ENCODE measurements around the gene TANGO2. TPM values are rescaled to one million over a fixed set of nuclear protein-coding genes. Genes with fewer than 3 reads are reported as not detected.

The TANGO2 gene
- total RNA-seq, 1 experiment from 2014 or later, result 17.0 TPM

- DNase-seq (ENCODE audit: low read depth, low spot score) (no peak), ATAC-seq (no peak)
- CTCF ChIA-PET, result no interaction called here
- no peak overlapping the region for H3K4me2 ChIP-seq (ENCODE audit: low read length)
- H3K36me3 ChIP-seq (ENCODE audit: control insufficient read depth in 1 of 2, insufficient read depth in 2 of 2, low read length in 2 of 2), result peaks cover 0 to 4% of the 10 kb centered on the region in 2 experiments; a peak in 1 of 4 replicates
- H3K27ac ChIP-seq (ENCODE audit: low read depth, low read length), result no peak overlapping the region
- H4K20me1 ChIP-seq (ENCODE audit: insufficient read depth), result no peaks in the 10 kb centered on the region
- POLR2A ChIA-PET, result no interaction called here
- RAD21 ChIA-PET (ENCODE audit: low non-redundant PET in 1 of 2, low total read pairs in 2 of 2, uncharacterized antibody in 2 of 2, unreplicated experiment in 2 of 2), result no interaction called here
- intact Hi-C loops (cut with micrococcal nuclease), result no loop called here
- TF ChIP-seq RAD21 (IDR thresholded peaks at IDR 0.05; ENCODE audit: low read depth) (no peak), CEBPB (IDR thresholded peaks at IDR 0.05; ENCODE audit: low read depth) (no peak), POLR2A (IDR thresholded peaks at IDR 0.05; ENCODE audit: borderline replicate concordance, extremely low read depth, insufficient read depth, insufficient read length) (no peak), SRF (IDR thresholded peaks at IDR 0.05; ENCODE audit: low read depth) (no peak), CTCF (IDR thresholded peaks at IDR 0.05 in 2 of 3, conservative IDR thresholded peaks at IDR 0.05 in 1 of 3; ENCODE audit: borderline replicate concordance in 1 of 3, insufficient read depth in 1 of 3, low read depth in 2 of 3, low read length in 2 of 3) (no peak), SIN3A (IDR thresholded peaks at IDR 0.05; ENCODE audit: low read depth) (no peak), ZBTB33 (IDR thresholded peaks at IDR 0.05; ENCODE audit: extremely low read depth, insufficient replicate concordance, low read length) (no peak), JUND (IDR thresholded peaks at IDR 0.05) (no peak), EZH2 (IDR thresholded peaks at IDR 0.05) (no peak), FOSL1 (IDR thresholded peaks at IDR 0.05; ENCODE audit: low read depth) (no peak), YY1 (IDR thresholded peaks at IDR 0.05; ENCODE audit: extremely low read depth, insufficient replicate concordance, low read depth, low read length) (no peak), MAX (IDR thresholded peaks at IDR 0.05) (no peak)
- no peak overlapping the region for H3K9ac ChIP-seq (ENCODE audit: low read length)
- H3K27me3 ChIP-seq (ENCODE audit: insufficient read depth, low read length), result no peaks in the 10 kb centered on the region
- H3K9me2 ChIP-seq (ENCODE audit: insufficient read depth), result no peaks in the 10 kb centered on the region
- no peak overlapping the region for H3K4me3 ChIP-seq (replicated peaks in 1 of 2; ENCODE audit: low read depth in 1 of 2, low read length in 2 of 2)
- peaks cover 0 to 5% of the 10 kb centered on the region in 2 experiments; a peak in 1 of 4 replicates for H3K4me1 ChIP-seq (ENCODE audit: control insufficient read depth in 1 of 2, insufficient read depth in 2 of 2, low read length in 2 of 2)
- no peak overlapping the region for H2AFZ ChIP-seq (ENCODE audit: low read depth, low read length, poor library complexity, severe bottlenecking)
- BruUV-seq (replicated peaks), result no TSS peak
- H3K79me2 ChIP-seq (ENCODE audit: insufficient read depth, low read length), result no peaks in the 10 kb centered on the region
- H3K9me3 ChIP-seq (ENCODE audit: control insufficient read depth in 1 of 2, insufficient read depth in 1 of 2, low read depth in 1 of 2, low read length in 2 of 2), result peaks cover 12 to 14% of the 10 kb centered on the region in 2 experiments; a peak in 1 of 4 replicates
Measured at GRCh38 chr22:20001082-20001638, 19.8 kb upstream of the TANGO2 start.

Measured in HCT116 (cell line).